ENCODE results near the gene CLEC4M.
"Not testable (repeated sequence)": the region's sequence is repeated elsewhere in the genome, so short reads cannot be mapped to it uniquely, and the experiment has no call there.

The CLEC4M gene

GRCh38 chr19:7779631-7780486 is 16.8 kb downstream of the CLEC4M start:
- no peak for DNase-seq

DNA sequence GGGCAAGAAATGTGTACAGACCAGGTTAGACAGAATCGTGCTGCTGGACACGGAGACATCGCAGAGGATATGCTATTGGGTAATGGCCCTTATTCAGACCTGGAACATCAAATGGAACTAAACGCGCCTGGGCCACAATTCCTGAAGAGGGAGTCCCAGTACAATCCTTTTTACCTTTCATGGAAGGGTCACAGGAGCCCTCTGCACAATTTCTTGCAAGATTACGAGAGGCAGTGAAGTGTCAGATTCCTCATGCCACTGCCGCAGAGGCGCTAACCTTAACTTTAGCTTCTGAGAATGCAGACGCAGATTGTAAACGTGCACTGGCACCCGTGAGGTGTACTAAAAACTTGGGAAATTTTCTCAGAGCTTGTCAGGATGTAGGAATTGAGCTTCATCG is 18.1 kb downstream of the CLEC4M start:
- no peak for DNase-seq

DNA sequence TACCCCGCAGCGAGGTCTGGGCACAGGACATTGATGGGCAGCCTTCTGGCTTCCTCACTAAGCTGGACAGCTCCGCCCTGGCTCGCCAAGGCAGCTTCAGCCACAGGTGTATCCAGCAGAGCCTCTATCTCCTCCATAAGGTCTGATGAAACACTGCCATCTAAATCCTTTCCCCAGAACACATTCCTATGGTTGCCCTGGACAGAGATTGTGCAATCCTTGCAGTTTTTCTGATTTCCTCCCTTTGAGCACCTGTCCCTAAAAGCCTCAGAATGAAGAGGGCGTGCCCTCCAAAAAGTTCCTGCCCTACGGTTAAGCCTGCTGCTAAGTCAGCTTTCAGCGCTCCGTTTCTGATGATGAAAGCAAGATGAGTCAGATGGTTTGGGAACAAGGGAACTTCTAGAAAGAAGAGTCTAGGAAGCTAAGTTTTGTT is 21.0 kb downstream of the CLEC4M start:
- no peak for DNase-seq

DNA sequence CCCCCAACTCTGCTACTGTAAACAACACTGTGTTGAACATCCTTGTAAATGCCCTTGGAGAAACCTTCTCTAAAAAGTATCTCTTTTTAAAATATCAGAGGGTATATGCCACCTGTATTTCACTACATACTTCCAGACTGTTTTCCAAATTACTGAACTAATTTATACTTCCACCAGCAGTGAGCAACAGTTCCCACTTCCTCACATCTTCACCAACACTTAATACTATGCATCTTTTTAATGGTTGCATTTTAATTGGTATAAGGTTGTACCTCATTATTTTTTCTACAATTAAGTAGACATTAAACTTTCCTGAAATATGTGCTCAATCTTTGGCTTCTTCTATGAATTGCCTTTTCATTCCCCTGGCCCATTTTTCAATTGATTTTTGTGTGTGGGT is 21.8 kb downstream of the CLEC4M start:
- no peak for DNase-seq

DNA sequence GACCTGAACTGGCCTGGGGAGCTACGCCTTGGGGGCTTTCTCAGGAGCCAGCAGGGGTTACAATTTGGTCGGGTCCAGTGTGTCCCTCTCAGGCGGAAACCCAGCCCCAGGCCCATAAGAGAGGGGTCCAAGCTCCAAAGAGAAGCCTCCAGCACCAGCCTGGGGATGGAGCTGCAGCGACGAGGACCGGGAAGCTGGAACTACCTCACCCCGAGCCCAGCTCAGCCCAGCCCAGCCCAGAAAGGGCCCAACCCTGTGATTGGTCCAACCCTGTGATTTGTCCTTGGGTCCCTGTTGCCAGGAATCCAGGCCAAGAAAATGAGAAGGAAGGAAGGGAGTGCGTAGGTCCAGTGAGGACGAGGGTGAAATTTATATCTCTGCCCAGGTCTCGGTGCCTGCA is 24.1 kb downstream of the CLEC4M start:
- DNase-seq, result no peak

DNA sequence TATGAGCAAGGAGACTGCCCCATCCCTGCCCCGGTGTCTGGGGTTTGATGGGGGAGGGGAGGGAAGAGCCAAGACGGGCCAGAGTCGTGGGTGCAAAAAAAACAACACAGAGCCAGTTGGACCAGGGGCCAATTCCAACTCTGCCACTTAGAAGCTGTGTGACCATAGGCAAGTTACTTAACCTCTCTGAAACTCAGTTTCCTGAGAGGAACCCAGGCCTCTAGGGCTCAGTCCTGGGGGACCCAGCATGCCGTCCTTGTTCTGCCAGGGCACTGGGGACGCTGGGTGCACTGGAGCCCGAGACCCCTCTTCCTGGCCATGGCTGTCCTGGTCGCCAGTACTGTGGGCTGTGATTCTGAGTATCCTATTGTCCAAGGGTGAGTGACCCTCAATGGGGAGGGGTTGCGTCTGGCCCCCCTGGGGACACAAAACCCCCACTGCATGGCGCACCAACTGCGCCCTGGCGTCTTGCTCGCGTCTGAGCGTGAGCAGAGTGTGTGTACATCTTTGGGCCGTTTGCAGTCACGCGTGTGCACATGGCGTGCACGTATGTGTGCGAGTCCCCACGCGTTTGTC is 24.6 kb downstream of the CLEC4M start:
- no peak for DNase-seq

DNA sequence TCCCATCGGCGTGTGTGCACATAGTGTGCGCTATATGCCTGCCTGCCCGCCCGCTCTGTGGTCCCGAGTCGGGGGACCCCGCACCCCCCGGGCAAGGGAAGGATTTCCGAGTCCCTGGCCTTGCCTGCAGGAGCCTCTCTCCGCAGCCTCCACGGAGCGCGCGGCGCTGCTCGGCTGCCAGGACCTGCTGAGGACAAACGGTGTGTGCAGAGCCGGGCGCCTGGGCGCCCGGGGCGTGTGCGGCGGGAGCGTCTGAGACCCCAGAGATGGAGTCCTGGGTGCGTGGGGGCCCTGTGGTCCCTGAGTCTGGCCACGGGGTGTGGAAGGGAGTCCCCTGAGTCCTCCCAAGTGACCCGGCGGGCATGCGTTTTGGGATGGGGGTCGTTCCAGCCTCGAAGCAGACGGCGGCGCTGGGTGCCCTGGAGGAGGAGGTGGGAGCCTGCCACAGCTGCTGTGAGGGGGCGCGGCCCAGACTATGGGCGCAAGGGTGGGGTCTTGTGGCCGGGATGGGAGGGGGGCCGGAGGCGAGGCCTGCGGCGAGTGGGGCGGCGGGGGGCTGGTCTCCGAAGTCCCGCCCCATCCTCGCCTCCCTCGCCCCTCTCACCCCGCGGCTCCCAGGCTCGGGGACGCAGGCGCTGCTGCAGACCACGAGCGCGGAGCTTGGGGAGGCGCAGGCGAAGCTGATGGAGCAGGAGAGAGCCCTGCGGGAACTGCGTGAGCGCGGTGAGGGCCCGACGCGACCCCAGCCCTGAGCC is 25.3 kb downstream of the CLEC4M start:
- DNase-seq, result no peak

DNA sequence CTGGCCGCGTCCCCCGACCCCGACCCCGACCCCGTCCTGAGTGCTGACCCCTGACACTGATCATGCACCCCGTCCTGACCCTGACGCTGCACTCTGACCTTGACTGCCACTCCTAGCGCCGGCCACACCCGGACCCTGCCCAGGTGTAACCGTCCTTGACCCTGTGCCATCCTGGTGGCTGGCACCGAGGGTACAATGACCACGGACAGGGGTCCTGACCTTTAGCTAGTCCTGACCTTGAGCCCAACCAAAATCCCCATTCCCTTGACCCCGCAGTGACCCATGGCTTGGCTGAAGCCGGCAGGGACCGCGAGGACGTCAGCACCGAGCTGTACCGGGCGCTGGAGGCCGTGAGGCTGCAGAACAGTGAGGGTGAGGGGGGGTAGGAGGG is 25.9 kb downstream of the CLEC4M start:
- no peak for DNase-seq

GRCh38 chr19:7789447-7789846 is 26.4 kb downstream of the CLEC4M start:
- DNase-seq, result peak; percentile 33

DNA sequence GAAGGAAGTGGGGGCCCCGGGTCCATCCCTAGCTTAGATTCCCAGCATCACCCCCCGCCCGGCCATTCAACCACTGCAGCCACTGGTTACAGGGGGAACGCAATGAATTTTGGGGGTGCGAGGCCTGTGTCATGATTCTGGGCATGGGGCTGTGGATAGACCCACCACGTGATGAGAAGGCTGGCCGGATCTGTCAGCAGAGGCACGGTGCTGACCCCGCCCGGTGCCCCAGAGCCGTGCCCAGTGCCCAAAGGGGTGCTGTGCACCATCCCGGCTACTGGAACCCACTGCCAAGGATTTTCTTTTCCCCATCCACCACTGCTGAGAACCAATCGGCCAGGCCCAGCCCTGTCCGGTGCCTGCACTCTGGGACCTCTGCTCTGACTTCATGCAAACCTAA is 27.4 kb downstream of the CLEC4M start:
- no peak for DNase-seq

- DNase-seq, result no peak
These were observed 29.2 kb downstream of the CLEC4M start for GRCh38 chr19:7792281-7792680.

DNA sequence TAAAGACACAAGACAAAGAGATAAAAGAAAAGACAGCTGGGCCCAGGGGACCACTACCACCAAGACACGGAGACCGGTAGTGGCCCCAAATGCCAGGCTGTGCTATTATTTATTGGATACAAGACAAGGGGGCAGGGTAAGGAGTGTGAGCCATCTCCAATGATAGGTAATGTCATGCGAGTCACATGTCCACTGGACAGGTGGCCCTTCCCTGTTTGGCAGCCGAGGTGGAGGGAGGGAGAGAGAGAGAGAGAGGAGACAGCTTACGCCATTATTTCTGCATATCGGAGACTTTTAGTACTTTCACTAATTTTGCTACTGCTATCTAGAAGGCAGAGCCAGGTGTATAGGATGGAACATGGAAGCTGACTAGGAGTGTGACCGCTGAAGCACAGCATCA is 29.7 kb downstream of the CLEC4M start:
- not testable (repeated sequence) for DNase-seq

DNA sequence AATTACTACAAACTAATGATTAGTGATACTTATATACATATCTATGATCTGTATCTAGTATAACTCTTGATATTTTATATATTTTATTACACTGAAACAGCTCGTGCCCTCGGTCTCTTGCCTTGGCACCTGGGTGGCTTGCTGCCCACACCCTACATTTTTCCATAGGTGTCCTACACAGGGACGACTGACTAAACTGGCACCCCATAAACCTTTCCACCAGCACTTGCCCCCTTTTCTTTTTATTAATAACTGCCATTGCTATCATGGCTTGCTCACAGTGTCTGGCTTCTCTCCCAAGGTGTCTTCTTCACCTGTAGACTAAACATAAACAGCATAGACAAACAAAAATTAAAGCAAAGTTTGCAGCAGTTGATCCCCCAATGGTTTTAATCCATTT is 30.4 kb downstream of the CLEC4M start:
- DNase-seq, result no peak

- DNase-seq, result no peak
These were observed 32.6 kb downstream of the CLEC4M start for GRCh38 chr19:7795555-7796161.

- DNase-seq, result peak; percentile 62
These were observed 36.8 kb downstream of the CLEC4M start for GRCh38 chr19:7799640-7800355.

DNA sequence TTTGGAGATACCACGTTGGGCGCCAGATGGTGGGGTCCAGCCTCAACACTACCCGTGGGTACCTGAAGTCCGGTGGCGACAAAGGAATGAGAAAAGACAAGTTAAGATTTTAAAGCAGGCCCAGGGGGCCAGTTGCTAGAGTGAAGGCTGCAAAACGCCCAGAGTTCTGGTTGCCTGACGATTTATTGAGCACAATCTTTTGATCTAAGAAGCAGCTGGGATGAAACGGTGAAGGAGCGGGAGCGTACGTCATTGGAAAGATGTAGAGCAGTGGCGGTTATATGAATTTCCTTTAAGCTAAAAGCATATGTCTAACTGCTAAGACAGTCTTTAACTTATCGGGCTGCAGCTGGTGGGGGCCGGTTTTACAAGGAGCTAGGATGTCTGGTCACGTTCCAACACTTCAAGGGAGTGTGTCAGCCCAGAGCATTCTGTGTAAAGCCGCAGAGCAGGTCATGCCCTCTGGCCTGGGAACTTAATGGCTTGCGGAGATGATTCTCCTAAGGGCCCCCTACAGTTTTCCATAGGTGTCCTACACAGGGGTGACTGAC is 38.1 kb downstream of the CLEC4M start:
- no peak for DNase-seq

DNA sequence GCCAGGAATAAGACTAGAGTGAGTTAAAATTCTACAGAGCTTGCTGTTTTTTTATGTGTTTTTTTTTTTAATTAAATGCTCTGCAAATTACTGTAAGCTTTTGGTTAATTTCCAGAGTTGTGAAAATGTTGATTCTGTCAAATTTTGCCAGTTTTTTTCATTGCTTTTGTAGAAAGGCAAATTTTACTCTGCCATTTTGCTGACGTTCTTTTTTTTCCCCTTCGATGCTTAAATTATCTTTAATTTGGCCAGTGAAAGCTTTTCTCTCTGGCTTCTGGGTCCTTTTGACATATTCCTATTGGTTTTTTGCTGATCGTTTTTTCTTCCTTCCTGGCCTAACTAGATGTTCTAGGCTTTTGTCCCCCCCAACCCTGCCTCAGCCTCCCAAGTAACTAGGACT is 43.2 kb downstream of the CLEC4M start:
- DNase-seq, result no peak

GRCh38 chr19:7806876-7807275 is 43.8 kb downstream of the CLEC4M start:
- no peak for DNase-seq

- DNase-seq, result no peak
These were observed 45.1 kb downstream of the CLEC4M start for GRCh38 chr19:7808108-7808507.

GRCh38 chr19:7811989-7812388 is 48.9 kb downstream of the CLEC4M start:
- DNase-seq, result no peak

DNA sequence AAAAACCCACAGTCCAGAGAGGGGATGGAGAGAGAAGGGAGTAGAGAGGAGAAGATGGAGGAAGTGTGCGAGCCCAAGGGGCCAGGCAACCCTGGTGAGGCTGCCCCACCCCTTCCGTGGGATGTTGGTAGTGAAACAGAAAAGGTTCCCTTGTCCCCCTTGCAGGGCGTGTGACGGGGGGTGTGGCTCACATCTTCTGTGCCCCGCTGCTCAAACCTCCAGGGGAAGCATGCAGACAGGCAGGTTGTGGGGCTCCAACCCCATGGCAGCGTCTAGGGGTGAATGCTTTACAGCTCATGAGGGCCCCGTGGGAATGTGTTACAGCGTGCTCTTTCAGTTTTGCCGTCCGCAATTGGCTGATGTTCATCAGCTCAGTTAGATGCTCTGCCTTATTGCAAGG is 52.3 kb downstream of the CLEC4M start:
- DNase-seq, result no peak

GRCh38 chr19:7816040-7816439 is 53.0 kb downstream of the CLEC4M start:
- DNase-seq, result not testable (repeated sequence)

- DNase-seq, result no peak
These were observed 54.8 kb downstream of the CLEC4M start for GRCh38 chr19:7817801-7818200.
